Cerebellar nuclear complex (tissue), 1 donor: Measurements from ENCODE around the gene SNAI3.

Experiments
- DNase-seq, 2 experiments: peaks; one replicate each; lab custom pipeline; 2025; lab: John Stamatoyannopoulos, UW

Gene SNAI3

DNA sequence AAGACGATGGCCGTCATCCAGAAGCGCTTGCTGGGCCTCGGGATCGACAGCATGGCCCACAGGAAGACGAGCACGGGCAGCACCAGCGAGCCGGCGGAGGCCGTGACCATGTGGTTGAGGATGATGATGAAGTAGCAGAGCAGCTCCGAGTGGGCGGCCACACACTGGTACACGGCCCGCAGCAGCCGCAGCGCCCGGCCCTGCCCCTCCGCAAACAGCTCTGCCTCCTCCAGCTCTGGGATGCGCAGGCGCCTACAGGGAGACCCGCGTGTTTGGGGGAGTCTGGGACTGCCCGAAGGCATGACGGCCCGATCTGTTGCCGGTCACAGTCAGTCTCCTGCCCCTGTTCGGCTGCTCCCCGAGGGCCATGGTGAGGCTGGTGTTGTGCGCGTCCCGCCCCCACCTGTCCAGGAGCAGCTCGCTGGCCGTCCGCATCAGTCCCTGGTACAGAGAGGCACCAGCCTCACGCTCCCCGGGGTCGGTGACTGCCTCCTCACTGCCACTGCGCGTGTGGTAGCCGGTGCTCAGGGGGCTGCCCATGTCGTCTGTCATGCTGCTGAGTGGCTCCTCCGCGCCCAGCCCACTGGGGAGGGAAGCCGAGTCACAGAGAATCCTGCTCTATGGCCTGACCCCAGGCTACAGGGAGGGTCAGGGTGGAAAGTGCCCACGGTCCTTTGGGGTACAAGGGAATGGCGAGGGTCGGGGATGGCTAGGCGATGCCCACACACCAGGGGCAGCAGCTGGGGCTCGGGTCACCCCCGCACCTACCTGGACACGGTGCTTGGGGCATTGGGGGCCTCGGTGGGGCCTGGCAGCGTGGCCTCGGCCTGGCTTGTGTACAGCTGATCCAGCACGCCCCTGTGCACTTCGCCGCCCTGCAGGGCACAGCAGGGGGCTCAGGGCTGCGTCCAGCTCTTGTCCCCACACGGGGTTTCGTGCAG is 35.8 kb upstream of the SNAI3 start:
- no peak for DNase-seq

DNA sequence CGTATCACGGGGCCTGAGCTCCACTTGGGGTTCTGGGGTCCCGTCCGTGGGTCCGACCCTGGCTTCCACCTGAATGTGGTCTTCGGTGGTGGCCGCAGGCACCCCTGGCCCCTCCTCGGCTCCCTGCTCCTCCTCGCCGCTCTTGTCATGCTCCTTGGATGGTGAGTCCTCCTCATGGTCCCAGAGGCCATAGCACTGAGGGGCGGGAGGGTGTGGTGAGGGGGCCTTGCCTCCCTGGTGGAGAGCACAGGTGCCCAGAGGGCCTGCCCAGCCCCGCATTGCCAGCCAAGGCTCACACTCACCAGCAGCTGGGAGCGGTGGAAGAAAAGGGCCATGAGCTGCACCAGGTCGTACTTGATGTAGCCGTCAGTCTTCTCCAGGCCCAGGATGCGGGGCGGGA is 34.9 kb upstream of the SNAI3 start:
- DNase-seq = no peak

DNA sequence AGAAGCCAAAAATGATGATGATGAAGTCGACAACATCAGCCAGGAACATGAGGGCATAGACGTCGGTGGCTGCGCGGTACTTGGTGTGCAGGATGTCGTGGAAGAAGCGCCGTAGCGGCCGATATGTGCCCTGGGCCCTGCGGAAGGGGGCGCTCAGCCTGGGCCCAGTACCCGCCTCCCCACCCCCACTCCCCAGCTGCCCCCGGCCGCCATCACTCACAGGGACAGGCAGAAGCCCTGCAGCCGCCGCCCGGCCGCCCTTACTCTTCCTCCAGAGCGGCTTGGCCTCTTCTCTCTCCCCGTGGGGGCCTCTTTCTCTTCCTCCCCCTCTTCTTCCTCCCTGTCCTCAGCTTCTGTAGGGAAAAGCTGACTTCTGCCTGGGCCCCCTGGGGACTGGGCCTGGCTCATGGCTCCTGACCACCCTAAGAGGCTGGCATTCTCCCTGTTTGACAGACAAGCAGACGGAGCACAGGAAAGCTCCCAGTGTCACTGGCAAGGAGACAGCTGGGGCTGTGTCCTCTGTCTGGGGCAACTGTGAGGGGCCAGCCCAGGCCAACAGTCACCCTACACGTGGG is 34.2 kb upstream of the SNAI3 start:
- no peak for DNase-seq

DNA sequence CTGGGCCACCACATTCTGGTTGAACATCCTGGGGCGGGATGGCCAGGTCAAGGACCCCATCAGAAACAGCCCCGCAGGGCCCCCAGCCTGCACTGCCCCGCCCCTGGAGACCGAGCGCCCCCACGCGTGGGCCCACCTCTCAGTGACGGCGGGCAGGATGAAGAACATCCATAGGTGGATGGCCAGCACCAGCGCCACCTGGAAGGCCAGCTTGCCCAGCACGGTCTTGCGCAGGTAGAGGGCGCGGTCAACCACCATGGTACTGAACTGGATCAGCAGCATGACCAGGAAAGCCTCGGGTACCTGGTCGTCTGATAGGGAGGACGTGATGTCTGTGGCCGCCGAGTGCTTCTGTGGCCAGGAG is 33.6 kb upstream of the SNAI3 start:
- no peak for DNase-seq

DNA sequence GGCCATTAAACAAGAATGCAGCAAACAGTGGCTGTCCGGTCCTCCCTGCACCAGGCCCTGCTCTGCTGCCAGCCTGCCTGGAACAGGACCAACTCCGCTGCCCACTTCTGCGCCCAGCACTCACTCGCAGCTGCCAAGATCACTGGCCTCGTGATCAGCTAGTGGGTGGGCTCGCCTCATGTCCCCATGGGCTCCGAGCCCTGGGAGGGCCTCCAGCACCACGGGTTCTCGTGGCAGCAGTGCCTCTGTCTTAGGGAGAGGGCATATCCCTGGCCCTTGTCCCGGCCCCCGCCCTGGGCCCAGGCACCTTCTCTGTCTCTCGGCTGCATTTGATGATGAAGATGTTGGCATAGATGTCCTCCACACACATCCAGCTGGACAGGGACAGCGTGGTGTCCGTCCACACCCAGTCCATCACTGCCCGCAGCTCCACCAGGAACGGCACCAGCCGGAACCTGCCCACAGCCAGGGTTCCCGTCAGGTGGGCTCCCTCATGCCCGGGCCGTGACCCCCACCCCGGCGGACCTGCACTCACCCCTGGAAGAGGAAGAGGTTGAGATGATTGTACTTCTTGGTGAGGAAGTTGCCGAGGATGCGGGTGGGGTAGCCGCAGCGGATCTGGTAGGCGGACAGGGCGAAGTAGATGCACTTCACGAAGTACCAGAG is 33.1 kb upstream of the SNAI3 start:
- DNase-seq = no peak

DNA sequence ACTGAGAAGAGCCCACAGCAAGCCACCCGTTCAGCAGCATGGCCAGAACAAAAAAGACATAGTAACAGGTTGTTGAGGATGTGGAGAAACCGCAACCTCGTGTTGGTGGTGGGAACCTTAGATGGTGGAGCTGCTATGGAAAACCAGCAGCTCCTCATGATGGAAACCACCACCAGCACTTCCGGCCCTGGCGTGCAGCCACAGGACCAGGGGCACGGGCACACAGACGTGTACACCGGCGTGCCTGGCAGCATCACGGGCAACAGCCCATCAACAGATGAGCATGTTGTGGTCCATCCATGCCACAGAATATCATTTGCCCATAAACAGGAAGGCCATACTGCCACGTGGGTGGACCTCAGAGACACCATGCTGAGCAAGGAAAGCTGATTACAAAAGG is 31.9 kb upstream of the SNAI3 start:
- no peak for DNase-seq

DNA sequence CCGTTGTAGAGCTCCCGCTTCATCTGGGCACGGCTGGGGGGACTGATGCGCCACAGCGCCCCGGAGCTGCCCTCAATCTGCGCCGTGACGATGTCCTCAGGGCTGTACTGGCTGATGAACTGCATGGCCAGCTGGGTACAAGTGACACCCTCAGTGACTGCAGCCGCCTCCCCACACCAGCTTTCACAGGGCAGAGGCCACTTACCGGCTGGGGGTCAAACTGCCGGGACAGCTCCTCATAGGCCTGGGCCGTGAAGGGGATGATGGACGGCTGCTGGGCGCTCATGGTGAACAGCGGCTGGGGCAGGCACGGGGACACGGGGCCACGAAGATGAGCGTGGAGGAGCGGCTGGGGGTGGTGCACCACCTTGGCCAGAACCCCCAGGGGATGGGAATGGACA is 30.3 kb upstream of the SNAI3 start:
- no peak for DNase-seq

DNA sequence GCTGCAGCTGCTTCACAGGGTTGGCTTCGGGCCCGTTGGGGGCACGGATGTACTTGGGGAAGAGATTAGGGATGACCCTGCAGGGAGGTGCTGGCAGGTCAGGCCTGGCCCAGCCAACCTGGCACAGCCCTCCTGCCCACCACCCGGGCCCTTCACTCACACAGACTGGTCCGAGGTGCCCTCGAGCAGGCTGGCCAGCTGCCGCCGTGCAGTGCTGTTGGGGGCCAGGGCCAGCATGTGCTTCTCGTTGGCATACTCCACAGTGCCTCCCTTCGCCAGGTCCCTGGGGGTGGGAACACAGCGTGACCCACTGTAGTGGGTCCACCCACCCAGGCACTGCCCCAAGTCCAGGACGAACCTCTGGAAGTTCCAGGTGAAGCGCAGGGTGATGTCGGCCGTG is 29.9 kb upstream of the SNAI3 start:
- no peak for DNase-seq

DNA sequence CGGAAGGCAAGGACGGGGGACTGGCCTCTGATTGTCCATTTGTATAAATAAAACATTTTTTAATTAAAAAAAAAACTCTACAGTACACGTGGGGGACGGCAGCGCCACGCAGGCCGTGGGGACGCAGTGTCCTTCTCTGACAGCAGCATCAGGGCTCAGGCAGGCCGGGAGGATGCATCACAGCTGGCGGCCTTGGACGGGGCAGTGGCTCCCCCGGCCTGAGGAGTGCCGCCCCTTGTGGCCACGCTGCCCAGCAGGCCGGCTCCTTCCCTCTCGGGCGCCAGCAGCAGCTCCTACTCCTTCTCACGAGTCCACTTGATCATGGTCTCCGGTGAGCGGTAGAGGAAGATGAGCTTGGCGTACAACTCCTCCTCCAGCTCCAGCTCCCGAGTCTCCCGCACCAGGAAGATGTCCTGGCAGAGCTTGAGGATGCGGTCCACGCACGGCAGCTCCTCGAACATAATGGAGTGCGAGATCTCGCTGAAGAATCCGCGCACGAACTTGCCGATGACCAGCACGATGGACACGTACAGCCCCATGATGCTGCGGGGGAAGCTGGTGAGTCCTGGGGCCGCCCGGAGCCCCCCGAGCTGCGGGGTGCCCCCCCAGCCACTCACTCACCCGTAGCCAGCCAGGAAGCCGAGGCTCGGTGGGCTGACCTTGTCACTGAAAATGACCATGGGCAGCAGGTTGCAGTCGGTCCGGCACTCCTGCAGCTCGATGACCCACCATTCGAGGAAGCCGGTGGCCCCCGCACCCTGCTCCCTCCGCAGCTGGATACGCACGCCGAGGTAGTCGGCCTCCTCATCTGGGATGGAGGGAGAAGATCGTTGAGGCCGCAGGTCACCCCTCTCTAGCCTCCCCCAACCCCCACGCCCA is 29.2 kb upstream of the SNAI3 start:
- no peak for DNase-seq

DNA sequence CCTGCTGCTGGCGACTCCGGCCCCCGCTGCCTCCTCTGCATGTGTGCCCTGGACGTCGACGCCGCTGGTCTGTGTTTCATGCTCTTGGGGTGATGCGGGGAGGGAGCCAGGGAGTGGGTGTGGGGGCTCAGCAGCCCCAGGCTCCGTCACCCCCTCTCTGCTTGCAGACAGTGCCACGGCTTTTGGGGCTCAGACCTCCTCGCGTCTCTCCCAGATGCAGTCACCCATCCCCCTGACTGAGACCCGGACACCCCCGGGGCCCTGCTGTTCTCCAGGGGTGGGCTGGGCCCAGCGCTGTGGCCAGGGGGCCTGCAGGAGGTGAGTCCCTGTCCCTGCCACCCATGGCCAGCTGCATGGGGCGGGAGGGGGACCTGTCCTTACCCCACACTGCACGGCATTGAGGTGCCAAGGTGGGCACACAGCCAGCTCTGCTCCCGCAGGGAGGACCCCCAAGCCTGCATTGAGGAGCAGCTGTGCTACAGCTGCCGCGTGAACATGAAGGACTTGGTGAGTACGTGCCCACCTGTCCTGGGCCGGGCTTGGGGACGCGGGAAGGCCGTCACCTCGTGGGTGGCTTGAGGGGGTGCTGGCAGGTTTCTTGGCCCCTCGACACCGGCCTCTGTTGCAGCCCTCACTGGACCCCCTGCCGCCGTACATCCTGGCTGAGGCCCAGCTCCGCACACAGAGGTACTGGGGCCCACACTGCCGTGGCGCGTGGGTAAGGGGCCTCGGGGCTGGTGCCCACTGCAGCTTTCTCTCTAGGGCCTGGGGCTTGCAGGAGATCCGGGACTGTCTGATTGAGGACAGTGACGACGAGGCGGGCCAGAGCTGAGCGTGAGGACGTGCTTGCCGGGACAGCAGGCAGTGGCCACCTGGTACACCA is 28.4 kb upstream of the SNAI3 start:
- DNase-seq = no peak

DNA sequence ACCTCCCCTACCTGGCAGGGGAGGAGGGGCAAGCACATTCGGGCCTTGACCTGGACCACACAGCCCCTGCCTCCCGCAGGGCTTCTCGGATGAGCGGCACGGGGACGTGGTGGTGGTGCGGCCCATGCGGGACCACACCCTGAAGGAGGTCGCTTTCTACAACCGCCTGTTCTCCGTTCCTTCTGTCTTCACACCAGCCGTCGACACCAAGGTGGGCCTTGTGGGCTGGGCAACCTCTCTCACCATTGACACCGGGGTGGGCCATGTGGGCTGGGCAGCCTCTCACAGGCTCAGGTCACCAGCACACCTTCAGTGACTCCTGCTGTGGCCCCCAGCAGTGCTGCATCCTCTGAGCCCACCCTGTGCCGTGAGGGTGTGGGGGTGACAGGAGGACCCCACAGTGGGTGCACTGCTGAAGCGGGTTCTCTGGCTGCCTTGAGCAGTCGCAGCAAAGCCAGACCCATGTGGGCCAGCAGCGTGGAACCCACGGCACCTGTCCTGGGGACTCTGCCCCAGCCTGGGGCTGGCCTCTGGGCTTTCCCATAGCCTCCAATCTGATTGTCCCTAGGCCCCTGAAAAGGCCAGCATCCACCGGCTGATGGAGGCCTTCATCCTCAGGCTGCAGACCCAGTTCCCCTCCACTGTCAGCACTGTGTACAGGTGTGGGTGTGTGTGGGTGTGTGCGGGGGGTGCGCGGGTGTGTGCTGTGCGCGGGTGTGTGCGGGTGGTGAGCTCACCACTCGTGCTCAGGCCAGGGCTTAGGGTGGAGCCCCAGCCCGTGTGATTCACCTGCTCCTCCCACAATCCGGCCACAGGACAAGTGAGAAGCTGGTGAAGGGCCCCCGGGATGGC is 27.5 kb upstream of the SNAI3 start:
- no peak for DNase-seq

DNA sequence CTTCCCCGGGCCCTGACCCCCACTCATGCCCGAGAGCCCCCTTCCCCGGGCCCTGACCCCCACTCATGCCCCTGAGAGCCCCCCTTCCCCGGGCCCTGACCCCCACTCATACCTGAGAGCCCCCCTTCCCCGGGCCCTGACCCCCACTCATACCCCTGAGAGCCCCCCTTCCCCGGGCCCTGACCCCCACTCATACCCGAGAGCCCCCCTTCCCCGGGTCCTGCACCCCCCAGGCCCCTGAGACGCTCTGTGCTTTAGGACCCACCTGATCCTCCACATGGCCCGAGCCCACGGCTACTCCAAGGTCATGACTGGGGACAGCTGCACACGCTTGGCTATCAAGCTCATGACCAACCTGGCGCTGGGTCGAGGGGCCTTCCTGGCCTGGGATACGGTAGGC is 26.7 kb upstream of the SNAI3 start:
- no peak for DNase-seq

DNA sequence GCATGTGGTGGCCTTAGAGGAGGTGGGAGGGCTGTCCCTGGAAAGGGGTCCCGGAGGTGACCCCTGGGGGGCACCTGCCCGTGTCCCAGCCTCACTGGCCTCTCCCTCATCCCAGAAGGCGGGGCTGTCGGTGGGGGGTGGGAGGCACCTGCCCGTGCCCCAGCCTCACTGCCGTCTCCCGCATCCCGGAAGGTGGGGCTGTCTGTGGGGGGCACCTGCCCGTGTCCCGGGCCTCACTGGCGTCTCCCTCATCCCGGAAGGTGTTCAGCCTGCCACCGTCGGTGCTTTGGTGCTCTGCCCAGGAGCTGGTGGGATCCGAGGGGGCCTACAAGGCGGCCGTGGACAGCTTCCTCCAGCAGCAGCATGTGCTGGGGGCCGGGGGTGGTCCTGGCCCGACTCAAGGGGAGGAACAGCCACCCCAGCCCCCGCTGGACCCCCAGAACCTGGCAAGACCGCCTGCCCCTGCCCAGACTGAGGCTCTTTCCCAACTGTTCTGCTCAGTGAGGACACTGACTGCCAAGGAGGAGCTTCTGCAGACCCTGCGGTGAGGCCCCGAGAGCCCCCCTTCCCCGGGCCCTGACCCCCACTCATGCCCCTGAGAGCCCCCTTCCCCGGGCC is 26.2 kb upstream of the SNAI3 start:
- no peak for DNase-seq

DNA sequence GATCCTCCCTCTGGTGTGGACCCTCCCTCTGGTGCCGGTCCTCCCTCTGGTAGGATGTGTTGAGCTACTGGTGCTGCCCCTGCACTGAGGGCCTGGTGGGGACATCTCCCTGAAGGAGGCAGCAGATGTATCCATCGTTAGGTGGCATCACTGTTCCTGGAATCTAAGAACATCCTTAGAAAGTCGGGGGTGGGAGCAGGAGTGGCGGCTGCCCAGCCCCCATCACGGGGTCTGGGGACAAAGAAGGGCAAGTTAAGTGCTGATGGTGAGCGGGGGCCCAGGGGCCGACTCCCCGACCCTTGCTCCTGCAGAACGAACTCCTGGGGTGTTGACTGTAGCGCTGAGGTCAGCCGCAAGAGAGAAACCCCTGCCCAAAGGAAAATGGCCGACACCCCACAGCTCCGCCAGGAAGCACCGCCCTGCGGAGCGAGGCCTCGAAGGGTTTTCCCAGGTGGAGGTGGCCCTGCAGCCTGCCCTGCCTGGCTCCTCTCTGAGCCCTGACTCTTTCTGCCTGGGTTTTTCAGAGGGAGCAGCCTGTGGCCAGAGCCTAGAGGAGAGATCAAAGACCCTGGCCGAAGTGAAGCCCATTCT is 25.5 kb upstream of the SNAI3 start:
- no peak for DNase-seq

DNA sequence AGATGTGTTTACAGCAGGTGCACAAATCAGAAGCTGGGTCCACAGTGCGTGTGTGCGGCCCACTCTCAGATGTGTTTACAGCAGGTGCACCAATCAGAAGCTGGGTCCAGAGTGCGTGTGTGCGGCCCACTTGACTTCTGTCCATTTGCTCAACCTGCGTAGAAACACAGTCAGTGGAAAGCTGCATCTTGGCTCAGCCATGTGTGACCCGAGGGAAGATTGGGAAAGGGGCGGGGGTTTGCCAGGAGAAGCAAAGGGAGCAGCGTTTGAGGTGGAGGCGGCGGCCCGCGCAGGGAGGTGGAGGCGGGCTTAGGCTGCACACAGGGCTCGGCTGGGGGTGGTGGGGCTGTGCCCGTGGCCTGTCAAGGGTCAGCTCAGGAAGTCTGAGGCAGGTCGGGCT is 24.2 kb upstream of the SNAI3 start:
- no peak for DNase-seq

DNA sequence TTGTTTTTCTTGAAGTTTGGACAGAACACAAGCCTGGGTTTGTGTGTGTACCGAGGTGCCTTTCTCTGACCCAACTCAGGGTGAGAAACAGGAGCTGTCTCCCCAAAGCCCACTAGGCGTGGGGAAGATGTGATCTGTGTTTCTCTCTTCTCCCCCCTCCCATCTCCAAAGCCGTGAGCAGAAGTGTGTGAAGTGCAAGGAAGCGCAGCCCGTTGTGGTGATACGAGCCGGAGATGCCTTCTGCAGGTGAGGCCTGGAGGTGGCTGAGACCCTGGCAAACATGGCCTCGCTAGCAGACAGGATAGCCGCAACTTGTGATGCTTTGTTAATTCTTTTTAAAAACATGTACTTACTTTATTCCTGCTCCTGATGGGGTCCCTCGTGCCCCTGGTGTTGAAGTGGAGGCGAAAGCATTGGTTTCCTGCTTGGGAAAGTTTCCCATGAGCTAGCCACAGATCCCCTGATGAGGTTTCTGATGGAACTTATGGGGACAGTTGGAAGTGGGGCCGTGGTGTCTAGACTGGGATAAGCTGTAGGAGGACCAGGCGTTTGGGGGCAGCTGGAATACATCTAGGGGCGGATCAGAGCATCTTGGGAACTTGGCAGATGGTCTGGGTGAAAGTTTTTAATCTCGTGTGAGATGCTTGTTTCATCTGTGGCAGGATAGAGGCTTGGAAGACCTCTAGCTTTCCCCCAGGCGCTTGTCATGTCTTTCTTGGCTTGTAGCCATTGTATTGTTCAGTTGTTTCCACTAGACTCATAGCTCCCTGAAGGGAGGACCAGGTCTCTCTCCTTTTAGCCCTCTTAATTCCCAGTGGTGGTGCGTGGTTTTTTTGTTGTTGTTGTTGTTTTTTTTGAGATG is 20.9 kb upstream of the SNAI3 start:
- no peak for DNase-seq

DNA sequence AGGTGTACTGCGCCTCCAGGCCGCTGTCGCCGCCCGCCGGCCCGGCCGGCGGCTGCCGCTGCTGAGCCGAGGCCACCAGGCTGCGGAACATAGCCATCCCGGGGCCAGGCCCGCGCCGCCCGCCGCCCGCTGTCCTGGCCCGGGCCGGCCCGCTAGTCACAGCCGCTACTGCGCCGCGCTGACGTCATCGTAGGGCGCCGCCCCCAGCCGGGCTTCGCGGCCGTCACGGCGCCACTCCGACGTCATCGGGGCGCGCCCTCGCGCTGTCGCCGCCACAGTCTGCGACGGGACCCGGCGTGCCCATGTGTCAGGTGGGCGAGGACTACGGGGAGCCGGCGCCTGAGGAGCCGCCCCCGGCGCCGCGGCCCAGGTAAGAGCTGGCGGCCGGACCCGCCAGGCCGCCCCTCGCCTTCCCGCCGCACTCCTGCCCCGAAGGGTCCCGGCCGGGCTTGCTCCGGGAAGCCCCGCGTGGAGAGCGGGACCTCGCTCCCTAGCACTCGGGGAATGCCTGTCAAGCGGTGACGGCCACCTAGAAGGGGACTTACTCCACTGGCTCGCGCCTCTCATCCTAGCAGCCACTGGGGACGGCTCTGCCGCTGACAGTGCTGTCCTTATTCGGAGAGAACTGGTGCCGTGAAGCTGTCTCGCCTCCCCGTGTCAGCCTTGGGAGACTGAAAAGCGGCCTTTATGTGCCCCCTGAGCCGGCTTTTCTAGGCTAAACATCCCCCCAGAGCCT is 20.1 kb upstream of the SNAI3 start, which contains the start of the genes CTU2 and RNF166:
Gene CTU2 (plus strand): TSS at position 275 of the 736 bp plus-strand sequence. CDS start 28 bp downstream, at position 303.
Gene RNF166 (minus strand): TSS at position 180 of the 736 bp plus-strand sequence. CDS start 83 bp downstream, at position 97.
- no peak for DNase-seq
